RPMI7951 (cell line): ENCODE results near the gene SFTPD. TPM values are rescaled to one million over a fixed set of nuclear protein-coding genes. Genes with fewer than 3 reads are reported as not detected.
"Not testable (repeated sequence)": the region's sequence is repeated elsewhere in the genome, so short reads cannot be mapped to it uniquely, and the experiment has no call there.

Experiments used
- DNase-seq: peaks from one replicate; pipeline ENCODE4 v3.0.0-alpha.2; 2012; ENCODE audit warnings: low read depth
- total RNA-seq: library from RNA; depleted of rRNA; stranded (reverse); fragments of >200 nt; shearing (Covaris generic); gene quantifications from 2 replicates; pipeline ENCODE4 v1.2.3, GENCODE V29; 2014; rRNA removed

The SFTPD gene
- total RNA-seq, 1 experiment from 2014 or later = not detected

DNA sequence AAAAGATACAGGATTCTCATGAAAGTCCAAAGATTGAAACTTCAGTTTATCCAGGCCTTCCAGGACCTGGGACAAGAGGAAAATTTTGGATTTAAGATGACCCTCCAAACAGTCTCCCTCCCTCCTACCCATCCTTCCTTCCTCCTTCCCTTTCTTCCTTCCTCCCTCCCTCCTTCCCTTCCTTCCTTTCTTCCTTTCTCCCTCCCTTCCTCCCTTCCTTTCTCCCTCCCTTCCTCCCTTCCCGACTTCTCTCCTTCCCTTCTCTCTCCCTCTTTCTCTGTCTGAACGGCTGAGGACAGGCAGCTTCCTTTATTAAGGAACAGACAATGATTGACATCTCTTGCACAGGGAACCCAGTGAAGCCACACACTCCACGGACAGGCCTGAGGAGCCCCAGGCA is 23.3 kb downstream of the SFTPD start:
- no peak for DNase-seq

DNA sequence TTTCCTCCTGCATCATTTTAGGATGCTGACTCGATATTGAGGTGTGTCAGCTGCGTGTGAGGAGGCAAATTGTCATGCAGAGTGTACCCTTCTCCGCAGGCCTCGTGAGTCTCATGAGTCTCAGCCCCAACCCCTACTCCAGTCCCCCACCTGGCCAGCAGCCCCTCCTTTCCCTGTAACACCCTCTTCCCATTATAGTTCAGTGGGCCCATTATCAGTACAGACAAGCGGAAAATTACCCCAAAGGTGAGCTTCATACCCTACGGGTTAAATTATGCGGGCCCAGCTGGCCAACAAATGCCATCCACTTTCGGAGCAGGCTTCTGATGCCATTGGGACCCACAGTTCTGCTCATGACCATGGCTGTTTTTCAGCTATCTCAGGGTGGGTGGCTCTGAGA is 25.2 kb downstream of the SFTPD start:
- DNase-seq = no peak

DNA sequence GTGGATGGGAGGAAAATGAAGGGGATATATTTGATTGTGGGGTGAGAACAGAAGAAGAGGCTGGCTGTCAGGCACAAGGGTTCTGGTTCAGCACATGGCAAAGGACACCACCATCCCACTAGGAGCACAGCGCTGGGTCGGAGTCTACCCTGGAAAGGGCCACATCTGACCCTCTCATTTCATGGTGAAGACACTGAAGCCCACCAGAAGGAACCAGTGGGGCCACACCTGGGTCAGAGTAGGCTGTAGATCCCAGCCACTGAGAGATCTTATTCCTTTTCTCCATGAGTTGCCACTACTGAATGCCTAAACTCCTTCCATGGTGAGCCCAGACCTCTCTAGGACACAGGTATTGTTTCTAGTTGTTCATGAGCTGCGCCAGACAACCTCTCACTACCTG is 25.8 kb downstream of the SFTPD start:
- DNase-seq = no peak

DNA sequence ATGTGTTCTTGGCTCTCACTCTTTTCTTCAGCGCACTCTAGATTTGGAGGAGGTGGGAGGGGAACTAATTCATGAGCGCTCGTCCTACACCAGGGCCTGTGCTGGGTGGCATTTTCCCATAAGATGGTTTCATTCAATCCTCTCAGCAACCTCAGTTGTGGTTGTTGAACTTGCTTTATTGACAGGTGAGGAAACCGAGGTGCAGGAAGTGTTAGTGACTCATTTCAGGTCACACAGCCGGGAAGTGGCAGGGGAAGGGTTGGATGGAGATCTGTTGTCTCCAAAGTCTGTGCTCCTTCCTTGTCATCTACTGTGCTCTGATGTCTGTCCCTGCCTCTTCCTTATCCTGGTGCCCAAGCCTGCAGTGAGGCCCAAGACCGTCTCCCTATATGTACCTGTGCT is 26.9 kb downstream of the SFTPD start:
- DNase-seq = not testable (repeated sequence)

DNA sequence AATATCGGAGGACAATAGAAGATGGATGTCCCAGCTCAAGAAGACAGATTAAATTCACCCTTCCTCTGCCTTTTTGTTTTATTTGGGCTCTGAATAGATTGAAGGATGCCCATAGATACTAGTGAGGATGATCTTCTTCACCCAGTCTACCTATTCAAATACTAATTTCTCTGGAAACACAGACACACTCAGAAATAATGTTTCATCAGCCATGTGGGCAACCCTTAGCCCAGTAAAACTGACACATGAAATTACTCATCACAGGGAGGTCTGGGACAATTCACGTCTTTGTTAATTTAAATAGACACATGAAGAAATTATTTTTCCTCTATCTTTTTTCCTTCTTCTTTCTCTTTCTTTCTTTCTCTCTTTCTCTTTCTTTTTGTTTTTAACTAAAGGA is 33.1 kb downstream of the SFTPD start:
- not testable (repeated sequence) for DNase-seq

DNA sequence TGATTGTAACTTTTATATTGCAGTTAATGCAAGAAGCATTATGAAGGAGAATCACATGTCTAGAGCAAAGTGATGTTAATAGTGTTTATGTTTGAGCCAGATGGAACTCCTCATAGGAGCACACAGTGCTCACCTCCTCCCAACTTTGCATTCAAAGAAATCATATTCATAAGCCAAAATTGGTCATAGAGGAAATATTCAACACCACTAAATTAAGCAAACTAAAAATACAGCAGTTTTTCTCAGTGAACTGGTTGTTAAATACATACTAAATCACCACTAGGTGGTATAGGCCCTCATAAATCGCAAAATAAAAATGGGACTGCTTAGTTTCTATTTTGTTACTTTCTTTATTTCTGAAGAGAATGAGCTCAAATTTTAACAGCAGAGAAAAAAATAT is 34.4 kb downstream of the SFTPD start:
- not testable (repeated sequence) for DNase-seq

DNA sequence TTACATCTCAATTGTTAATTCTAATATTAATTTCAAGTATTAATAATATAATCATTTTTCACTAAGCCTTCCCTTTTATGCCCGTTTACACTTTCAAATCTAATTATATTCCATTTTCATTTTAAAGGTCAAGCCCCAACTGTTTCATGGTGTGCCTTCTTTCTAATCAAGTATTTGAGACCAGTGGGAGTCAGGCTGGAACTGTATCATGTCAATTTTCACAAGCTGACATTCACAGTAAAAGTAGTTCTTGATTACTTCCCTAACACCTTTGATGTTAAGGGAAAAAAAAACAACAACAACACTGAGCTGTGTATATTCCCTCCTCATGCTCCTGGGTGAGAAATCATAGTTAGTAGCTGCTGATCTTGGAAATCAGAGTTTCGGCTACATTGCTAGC is 38.1 kb downstream of the SFTPD start:
- no peak for DNase-seq

DNA sequence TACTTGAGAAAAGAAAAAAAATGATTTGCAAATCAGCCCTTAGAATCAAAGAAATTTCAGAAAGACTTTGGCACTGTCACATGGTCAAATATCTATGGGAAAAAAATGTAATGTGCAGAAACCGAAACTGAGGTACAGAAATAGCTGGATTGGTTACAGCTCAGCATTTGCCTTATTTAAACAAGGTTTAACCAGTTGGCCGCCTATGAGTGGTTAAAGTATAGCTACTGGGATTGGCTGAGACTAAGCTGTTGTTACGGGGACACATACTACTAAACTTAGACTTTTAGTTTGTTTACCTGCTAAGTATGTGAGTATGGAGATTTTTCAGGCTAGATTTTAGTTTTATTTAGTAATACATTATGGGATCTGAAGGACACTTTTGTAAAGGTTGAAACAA is 38.6 kb downstream of the SFTPD start:
- no peak for DNase-seq

DNA sequence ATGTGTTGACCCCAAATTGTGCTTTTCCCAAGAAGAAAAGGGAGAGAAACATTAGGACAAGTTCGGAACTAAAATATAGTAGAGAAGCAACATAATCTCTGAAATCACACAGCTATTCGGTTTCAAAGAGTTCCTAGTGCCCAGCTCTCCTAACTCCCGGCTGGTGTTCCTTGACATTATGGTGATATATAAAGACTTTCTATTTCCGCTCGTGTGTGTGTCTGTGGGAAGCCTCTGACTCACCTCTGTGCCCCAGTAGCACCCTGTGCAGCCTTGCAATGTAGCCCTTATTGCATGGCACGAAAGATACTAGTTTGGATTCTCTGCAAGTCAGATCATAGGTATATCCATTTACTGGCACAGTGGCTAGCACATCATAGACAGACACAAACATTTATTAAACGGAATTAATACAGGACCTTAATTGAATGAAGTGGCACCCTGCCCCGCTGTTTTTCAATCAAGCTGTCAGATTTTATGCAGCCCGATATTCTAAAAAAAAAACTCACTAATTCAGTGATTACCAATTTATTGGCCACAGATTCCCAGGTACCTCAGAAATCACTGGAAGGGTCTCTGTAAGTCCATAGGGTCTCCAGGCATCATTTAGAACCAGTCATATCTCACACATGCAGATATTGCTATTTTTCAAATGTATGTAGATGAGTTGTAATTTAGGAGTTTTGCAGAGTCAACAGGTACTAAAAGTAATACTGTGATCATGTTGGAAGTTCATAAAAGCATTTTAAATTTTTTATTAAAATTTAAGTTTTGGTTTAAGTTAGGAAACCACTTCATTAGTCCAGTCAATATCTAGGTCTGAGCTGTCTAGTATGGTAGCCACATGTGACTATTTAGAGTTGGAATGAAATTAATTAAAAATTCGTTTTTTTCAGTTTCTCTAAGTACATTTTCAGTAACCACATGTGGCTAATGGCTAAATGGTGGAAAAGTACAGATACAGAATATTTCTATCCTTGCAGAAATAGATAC is 43.3 kb downstream of the SFTPD start:
- DNase-seq = peak; percentile 61

DNA sequence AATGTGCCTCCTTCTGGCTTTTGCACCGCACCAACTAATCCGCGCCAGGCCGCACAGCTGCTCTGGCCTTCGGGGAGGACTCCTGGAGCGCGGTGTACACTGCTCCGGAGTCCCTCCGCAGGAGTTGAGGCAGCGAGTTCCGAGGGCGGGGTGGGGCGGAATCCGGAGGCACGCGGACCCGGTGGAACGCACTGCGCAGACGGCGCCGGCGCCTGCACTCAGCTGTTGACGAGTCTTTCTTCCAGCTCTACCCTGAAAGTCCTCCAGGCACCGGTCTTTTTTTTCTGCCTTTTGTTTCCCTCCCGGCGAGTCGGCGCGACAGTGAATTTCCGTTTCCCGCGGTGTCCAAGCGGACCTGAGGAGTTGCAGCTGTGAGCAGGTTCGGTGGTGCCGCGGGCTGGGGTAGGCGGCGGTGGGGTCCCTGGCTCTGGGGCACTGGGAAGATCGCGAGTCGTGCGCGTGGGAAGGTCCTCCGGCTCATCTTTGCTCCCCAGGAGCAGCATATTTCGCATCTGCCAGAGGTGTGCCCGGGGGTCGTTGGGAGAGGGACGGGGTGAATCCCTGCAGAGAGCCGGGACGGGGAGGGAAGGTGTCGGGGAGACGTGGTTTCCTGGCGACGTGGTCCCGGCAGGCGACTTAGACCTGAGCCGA is 44.1 kb downstream of the SFTPD start:
- DNase-seq = peak; percentile 70

DNA sequence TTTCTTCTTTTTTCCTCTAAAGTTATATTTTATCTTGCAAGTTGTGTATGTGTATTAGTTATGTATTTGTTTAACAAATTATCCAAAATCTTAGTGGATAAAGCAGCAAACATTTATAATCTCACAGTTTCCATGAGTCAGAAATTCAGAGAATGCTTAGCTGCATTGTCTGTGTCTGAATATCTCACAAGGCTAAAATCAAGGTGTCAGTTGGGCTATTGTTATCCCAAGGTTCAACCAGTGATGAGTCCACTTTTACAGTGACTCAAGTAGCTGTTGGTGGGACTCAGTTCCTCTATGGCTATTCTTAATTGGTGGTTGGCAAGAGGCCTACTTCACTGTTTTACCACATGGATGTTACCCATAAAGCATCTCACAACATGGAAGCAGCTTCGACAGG is 47.3 kb downstream of the SFTPD start:
- DNase-seq = not testable (repeated sequence)

DNA sequence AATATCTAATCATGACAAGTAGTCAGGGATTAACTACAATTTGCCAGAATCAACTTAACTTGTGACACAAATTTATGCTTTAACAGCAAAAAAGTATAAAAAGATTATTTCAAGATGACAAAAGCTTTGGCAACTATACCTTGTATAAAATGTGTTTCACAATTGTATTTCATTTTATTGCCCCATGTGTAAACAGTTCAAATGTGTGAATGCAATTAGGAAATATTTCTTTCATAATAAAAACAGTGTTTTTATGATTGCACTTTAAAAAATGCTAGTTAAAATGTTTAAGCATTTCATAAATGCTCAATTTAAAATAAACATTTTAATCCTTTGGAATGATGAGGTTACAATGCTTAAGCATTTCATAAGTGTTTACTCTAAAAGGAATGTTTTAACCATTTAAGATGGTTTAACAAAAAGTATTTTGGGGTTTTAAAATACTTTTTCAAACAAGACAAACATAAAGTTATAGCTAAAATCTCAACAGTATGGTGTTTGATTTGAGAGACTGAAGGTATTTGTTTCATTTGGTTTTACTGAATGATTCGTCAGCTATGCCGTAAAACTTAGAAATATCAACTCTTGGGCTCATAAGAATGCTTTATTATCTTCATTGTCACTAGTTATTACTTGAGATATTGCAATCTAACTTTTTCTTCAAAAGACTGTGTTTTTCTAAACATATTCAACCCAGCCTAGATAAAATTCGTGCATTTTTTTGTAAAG is 50.1 kb downstream of the SFTPD start:
- DNase-seq = no peak

DNA sequence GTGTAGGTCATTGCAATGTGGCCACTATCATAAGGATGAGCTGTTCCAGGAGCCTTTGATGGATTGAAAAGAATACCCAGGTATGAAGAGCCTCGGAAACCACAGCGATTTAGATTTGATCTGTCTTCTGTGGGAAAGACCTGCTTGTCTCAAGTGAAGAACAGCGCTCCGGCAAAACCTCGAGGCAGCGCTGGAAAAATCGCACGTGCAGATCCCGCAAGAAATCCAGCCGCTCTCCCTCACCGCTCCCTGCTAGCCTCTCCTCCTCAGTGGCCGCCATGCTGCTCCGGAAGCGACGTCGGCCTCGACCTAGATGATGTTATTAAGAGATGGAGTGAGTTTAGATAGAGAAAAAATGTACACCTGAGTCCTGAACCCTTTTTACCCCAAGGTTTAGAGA is 56.0 kb downstream of the SFTPD start:
- not testable (repeated sequence) for DNase-seq

DNA sequence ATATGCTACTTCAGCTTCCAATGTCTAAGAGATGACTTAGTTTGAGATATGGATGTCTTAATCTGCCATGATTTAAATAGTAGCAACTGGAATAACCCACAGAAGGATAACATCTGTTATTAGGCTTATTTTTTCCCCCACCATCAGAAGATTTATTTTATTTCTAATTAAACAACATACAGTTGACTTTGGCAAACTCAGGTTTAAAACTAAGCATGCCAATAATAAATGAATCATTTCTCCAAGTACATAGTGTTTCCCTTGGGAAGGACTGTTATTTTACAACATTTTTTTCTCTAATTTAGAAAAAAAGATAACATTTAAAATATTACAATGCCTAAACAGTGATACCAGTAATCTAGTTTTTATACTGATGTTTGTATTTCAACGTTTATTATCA is 58.4 kb downstream of the SFTPD start:
- no peak for DNase-seq

DNA sequence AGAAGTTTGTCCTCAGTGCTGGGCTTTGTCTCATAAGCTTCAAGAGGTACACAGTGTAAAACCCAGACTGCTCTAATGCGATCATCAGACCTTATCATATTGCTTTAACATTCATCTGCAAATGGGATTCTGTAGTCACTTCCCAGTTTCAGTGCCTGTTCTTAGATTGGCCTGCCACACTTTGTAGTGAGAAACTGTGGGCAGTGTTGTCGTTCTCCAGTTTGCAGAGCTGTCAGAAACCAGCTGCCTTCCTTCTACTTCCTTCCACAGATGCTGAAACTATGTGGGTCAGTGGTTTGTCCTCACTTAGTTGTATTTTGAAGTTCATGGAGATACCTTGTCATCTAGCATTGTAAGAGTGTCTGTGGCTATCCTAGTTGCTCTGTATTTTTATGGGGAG is 59.9 kb downstream of the SFTPD start:
- not testable (repeated sequence) for DNase-seq

Other genes starting within 250 kb of the SFTPD start
- 0.24 and 0.29 TPM in 2 replicates for gene NUTM2B, start 245.9 kb downstream of the SFTPD start, total RNA-seq
- not detected in 2 replicates for gene NUTM2E, start 122.4 kb downstream of the SFTPD start, total RNA-seq
- 14.5 and 16.0 TPM in 2 replicates for gene TMEM254, start 129.6 kb upstream of the SFTPD start, total RNA-seq
- 0.78 and 1.2 TPM in 2 replicates for gene PLAC9, start 183.6 kb upstream of the SFTPD start, total RNA-seq